Middle frontal gyrus (tissue), 1 donor: Measurements from ENCODE around the gene MCUR1.
A peak's percentile ranks its signal among the peaks of the same experiment; 100 is the strongest.
"Not testable (repeated sequence)": the region's sequence is repeated elsewhere in the genome, so short reads cannot be mapped to it uniquely, and the experiment has no call there.

Source experiments
- DNase-seq: peaks from one replicate; pipeline ENCODE4 v3.0.0-alpha.2; 2015; ENCODE audit warnings: low spot score; ENCODE audit errors: extremely low spot score

Gene MCUR1

DNA sequence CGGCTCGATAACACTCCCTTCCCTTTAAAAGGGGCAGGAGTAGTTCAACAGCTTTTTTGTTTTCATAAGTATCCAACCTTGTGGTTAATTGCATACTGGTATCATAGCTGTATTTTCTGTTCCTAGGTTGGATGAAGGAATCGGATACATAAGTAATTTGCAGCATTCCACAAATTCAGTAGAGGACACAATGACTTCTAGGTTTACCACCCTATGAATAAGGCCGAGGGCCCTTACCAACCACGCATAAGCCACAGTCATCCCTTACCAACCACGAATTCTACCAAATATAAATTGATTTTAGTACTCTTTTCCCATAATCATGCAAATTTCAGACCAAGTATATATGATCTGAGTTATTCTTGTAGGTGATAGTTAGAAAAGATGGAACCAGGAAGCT is 36.3 kb downstream of the MCUR1 start:
- DNase-seq: no peak

DNA sequence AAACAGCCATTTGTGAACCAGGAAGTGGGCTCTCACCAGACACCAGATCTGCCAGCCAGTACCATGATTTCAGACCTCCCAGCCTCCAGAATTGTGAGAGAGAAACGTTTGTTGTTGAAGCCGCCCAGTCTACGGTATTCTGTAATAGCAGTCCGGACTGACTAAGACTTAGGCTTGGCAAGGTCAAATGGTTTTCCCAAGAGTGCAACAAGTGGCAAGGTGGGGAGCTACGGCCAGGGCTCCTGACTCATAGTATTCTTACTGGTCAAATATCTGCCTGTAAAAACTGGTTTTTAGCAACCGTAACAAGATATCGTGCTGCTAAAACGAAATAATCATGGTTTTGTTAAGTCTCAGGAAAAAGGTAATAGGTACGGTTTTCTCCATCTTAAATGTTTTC is 37.8 kb downstream of the MCUR1 start:
- no peak for DNase-seq

DNA sequence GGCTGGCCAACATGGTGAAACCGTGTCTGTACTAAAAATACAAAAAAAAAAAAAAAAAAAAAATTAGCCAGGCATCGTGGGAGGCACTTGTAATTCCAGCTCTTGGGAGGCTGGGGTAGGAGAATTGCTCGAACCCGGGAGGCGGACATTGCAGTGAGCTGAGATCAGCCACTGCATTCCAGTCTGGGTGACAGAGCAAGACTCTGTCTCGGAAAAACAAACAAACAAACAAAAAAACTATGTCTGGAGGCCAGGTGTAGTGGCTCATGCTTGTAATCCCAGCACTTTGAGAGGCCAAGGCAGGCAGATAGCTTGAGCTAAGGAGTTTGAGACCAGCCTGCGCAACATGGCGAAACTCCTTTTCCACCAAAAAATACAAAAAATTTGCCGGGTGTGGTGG is 38.9 kb downstream of the MCUR1 start:
- DNase-seq: not testable (repeated sequence)

DNA sequence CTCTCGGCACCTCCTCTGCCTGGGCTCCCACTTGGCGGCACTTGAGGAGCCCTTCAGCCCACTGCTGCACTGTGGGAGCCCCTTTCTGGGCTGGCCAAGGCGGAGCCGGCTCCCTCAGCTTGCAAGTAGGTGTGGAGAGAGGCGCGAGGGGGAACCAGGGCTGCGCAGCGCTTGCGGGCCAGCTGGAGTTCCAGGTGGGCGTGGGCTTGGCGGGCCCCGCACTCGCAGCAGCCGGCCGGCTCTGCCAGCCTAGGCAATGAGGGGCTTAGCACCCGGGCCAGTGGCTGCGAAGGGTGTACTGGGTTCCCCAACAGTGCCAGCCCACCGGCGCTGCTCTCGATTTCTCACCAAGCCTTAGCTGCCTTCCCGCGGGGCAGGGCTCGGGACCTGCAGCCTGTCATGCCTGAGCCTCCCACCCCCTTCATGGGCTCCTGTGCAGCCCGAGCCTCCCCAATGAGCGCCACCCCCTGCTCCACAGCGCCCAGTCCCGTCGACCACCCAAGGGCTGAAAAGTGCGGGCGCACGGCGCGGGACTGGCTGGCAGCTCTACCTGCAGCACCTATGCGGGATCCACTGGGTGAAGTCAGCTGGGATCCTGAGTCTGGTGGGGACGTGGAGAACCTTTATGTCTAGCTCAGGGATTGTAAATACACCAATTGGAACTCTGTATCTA is 41.9 kb downstream of the MCUR1 start:
- not testable (repeated sequence) for DNase-seq

DNA sequence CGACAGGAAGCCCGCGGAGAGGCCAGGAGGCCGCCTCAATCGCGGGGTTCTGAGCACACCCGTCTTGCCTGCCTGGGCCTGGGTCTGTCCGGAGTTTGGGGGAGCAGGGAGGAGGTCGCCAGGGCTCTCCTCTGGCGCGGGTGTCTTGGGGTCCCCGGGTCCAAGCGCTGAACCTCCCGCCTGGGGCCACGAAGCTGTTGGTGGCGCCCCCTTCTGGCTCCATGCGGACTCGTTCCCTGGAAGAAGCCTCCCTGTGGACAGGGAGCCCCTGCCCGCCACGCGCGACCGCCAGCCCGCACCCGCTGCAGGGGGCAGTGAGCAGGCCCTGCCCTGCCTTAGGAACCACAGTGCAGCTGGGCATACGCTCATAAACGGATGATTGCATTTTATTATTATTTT is 44.7 kb downstream of the MCUR1 start:
- DNase-seq: no peak

DNA sequence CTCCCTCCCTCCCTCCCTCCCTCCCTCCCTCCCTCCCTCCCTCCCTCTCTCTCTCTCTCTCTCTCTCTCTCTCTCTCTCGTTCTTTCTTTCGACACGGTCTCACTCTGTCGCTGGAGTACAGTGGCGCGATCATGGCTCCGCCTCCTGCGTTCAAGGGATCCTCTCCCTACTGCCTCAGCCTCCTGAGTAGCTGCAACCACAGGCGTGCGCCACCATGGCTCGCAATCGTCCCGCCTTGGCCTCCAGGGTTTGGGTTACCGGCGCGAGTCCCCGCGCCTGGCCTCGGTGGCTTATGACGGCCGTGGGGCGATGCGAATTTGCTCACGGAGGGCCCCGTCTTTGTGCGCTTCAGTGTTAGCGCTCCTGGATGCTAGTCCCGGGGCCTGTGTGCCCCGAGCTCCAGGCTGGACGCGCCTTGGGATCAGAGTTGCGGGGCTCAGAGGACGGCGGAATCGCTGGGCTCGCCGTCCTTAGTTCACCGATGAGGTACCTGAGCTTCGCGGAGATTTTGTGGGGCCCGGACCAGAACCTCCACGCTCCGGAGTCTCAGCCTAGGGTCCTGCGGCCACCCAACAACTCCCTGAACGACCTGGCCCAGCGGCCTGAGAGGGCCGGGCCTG is 45.2 kb downstream of the MCUR1 start:
- DNase-seq: no peak

DNA sequence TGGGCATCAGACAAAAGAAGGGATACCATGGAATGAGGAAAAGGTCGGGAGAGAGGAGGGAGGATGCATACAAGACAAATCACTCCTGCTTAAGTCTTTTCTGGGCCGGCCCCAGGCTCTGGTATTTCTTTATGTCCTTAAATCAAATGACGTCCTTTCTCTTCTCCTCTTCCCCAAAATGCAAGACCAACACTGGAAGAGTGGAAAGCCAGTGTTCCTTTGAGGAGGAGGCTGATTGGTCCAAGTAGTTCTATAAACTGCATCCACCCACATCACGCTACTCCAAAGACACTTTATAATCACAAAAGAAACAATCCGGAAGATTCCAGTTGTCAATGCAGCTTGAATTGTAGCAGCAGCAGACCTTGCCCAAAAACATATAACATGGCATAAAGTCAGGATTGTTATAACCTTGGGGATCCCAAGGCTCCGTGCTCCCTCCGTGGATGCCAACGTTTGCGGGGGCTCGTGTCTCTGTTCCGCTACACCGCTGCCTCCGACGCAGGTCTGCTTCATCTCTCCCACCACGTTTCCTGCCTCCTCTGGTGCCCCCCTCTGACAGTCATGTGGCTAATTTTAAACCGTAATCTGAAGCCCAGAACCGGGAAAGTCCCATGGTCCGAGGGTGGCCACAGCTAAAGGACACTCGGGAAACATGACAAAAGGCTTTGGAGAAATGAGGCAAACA is 47.1 kb downstream of the MCUR1 start:
- peak; percentile 31 for DNase-seq

DNA sequence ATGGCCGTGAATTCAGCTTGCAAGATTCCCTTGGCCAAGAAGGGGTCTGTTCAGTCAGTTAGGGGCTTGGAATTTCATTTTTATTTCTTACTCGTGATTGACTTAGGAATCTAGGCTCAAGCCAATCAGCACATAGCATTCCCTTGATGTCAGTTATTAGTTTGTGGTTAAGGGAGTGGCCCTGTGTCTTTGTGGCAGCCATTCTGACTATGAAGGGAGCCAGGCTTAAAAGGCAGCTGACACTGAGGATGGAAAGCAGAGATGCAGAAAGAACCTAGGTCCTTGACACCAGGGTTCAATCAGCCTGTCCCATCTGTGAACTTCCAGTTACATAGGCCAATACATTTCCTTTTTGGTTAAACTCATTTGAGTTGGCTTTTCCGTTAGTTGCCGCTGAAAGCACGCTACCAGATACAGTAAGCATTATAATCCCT is 48.1 kb downstream of the MCUR1 start:
- no peak for DNase-seq

DNA sequence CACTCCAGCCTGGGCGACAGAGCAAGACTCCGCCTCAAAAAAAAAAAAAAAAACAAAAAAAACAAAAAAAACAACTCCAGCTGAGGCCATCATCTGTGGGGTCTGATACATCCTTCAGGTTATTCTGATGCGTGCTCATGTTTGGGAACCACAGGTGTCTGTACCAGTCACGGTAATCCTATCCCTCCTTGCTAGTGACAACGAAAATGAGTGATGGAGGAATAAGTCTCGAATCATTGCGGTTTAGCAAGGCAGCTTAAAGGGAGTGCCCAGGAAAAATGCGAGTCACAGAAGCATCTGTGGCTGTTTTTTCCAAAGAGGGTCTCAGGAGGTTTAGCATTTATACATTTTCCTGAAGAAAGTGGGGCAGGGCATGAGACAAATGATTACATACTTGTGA is 48.8 kb downstream of the MCUR1 start:
- DNase-seq: no peak

DNA sequence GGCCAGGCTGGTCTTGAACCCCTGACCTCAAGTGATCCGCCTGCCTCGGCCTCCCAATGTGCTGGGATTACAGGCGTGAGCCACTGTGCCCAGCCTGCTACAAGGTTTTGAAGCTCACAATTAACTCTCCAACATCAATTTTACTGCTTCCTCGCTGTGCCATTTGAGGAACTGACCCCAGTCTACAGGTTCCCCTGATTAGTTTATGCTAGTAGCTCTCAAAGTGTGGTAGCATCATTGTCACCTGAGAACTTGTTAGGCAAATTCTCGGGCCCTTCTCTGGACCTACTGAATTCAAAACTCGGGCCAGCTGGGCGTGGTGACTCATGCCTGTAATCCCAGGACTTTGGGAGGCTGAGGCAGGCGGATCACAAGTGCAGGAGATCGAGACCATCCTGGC is 49.4 kb downstream of the MCUR1 start:
- DNase-seq: no peak

DNA sequence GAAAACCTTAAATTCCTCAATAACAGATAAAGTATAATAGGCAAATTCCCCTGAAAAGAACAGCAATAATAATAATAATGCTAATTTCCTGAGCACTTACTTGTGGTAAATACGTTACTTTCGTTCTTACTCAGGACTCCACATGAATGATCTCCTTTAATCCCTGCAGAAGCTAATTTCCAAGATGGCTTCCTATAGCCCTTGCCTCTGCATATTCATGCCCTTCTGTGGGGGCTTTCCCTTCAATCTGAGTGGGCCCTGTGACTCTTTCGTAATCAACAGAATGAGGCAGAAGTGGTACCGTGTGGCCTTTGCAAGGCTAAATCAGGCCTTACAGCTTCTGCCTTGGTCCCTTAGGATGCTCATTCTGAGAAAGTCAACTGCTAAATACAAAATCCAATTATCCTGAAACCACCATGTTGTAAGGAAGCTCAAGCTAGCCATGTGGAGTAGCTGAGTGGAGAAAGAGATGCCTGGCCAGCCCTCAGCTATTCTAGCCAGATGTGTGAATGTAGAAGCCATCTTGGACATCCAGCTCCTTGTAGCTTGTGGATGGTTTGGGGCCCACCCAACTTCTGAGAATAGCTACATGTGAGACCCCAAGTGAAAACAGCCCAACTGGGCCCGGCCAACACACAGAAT is 50.5 kb downstream of the MCUR1 start:
- no peak for DNase-seq

DNA sequence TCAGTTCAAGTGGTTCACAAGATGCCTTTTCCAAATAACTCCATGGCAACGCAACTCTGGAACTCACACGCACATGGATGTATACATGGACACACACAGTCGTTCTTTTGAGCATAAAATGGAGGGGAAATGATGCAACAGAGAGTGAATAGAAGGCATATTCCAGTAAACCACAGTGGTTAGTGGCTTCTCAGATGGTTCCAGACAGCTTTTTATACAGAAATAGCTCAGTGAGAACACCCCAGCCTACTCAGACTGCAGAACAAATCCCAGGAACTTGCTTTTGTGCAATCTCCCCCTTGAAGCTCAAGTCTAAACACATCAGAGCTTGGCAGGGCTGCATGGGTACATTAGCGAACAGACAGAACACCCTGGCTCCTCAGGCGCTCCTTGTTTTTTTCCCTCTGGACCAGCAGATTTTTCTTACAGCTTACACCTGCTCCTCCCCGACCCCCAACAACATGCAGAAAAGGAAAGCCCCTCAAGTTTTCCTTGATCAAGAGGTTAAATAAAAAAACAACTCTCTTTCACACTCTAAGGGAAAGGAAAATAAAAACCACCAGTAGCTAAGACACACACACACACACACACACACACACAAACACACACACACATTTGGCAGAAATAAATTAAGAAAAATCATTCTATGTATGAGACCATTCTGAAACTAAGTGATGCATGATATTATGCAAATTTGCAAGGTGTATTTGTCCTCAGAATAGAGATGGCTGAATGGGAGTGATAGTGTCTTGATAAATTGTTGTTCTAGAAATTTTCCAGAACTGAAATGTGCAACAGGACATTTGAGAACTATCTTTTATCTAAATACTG is 51.5 kb downstream of the MCUR1 start:
- DNase-seq: peak; percentile 62

DNA sequence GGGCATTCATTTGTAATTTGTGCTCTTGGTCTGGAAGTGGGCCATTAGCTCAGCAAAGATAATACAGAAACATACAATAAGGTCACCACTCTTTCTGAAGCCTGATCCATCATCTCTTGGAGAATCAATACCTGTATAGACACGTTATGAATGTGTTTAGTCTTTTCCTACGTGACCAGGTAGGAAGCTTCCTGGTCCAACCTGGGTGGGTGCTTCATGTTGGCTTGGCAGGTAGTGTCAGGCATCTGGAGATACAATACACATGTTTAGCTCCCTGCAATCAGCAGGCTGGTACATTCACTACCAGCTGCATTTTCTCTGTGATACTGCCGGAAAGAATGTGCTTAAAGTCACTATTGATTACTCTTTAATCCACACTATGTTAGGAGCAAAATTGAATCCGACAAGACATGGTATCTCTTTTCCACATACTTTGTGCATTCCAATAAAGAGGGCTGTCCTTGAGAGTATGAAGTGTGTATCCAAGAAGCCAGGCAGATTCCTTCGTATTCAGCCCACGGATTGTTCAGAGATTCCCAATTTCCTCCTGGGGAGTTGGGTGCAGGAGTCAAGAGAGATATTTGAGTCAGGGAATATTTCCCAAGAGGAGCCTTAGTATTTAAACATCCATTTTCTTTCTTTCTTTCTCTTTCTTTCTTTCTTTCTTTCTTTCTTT is 52.9 kb downstream of the MCUR1 start:
- DNase-seq: no peak

DNA sequence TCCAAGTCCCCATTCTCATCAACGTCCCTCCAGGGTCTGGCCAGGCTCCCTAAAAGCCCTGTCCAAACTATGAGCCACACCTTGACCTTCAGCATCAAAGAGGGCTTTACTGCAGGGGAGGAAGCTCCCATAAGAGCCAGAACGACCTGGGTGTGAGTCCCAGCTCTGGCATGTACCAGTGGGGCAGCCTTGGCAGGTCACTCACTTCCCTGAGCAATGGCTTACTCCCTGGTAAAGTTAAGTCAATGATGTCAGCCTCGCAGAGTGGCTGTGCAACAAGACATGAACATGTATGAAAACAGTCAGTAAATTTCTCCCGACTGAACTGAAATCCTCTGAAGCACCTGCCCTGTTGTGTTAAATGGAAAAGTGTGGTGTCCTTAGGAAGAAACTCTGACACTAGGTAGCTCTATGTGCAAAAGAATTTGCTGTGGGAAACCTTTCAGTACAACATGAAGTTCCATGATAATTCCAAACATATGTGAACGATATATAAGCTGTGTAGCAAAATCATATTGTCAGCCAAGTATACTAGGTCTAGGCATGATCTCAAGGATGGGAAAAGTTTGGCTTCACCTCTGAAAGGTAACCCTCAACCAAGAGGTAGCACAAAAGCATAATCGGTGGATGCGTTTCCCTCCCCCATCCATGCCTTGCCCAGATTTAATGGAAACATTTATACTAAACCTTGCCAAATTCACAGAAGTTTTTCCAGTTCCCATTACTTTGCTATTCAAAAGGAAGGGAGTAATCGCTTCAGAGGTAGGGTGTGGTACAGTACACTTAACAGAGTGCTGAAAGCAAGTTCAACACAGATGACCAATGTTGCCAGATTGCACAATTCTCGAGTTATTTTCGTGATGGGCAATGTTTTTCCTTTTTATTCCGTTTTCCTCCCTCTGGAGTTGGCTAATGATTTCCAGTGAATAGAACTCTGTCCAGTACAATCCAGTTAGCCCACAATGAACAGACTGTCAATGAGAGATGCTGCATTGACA is 53.8 kb downstream of the MCUR1 start:
- DNase-seq: no peak

DNA sequence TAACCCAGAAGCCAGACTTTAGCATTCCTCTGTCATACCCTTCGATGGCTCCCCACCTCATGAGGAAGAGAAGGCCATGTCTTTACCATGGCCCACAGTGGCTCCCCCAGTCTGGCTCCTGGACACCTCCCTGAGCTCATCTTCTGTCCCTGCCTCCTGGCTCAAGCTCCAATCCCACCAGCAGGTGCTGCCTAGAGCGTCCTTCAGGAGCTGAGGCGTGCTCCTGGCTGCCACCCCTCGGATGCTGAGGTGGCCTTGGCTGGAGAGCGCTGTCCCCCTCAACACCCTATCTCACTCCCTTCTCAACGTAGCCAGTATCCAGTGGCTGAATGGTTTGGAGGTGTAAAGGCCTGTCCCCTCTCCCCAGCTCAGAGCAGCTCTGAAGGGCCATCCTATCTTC is 55.3 kb downstream of the MCUR1 start:
- no peak for DNase-seq

DNA sequence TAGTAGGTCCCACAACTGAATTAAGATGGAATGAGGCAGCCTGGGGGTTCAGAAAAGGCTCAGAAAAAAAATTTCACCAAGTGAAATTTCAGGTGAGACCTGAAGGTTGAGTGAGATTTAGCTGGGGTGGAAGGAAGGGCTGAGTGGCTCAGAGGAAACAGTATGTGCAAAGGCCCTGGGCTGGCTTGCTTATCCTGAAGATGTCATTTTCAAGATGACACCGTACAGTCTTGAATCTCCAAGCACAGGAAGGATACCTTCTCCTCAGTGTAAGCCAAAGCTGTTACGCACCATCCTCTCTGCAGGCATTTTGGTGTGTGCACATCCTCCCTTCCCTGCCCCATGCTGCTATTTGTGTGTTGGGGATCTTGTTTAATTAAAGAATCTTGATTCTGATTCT is 59.7 kb downstream of the MCUR1 start:
- DNase-seq: no peak

DNA sequence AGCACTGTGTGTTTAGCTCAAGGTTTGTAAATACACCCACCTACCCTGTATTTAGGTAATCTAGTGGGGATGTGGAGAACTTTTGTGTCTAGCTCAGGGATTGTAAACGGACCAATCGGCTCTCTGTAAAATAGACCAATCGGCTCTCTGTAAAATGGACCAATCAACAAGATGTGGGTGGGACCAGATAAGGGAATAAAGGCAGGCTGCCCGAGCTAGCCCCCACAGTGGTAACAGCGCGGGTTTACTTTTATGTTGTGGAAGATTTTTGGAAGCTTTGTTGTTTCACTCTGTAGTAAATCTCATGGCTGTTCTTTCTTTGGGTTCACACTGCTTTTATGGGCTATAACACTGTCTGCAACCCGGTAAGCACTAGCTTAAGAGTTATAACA is 70.6 kb downstream of the MCUR1 start:
- no peak for DNase-seq

DNA sequence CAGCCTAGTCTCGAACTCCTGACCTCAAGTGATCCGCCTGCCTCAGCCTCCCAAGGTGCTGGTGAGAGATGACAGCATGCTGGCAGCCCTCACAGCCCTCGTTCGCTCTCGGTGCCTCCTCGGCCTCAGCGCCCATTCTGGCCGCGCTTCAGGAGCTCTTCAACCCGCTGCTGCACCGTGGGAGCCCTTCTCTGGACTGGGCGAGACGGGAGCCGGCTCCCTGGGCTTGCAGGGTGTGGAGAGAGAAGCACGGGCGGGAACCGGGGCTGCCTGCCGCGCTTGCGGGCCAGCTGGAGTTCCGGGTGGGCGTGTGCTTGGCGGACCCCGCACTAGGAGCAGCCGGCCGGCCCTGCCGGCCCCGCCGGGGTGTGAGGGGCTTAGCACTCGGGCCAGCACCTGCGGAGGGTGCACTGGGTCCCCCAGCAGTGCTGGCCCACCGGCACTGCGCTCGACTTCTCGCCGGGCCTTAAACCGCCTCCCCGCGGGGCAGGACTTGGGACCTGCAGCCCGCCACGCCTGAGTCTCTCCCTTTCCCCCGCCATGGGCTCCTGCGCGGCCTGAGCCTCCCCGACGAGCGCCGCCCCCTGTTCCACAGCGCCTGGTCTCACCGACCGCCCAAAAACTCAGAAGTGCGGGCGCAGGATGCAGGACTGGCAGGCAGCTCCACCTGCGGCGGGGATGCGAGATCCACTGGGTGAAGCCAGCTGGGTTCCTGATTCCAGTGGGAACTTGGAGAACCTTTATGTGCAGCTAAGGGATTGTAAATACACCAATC is 71.2 kb downstream of the MCUR1 start:
- DNase-seq: no peak

DNA sequence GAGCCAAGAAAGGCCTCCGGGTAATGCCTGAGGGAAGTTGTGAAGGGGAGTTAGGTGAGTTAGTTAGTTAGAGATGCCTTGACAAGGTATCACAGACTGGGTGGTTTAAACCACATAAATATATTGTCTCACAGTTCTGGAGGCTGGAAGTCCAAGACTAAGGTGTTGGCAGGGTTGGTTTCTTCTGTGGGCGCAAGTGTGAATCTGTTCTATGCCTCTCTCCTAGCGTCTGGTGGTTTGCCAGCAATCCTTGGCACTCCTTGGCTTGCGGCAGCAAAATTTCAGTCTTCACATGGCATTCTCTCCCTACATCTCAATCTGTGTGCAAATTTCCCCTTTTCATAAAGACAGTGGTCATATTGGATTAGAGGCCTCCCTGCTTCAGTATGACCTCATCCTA is 73.0 kb downstream of the MCUR1 start:
- DNase-seq: peak; percentile 62
